GM19452 (cell line): ENCODE results near the gene PERCC1.
"Not testable (repeated sequence)": the region's sequence is repeated elsewhere in the genome, so short reads cannot be mapped to it uniquely, and the experiment has no call there.

Source experiments
- ATAC-seq: cut with Tn5 transposase; IDR thresholded peaks from one replicate; pipeline ENCODE4 v1.9.1; 2021; ENCODE audit not compliant: unreplicated experiment

PERCC1 gene

DNA sequence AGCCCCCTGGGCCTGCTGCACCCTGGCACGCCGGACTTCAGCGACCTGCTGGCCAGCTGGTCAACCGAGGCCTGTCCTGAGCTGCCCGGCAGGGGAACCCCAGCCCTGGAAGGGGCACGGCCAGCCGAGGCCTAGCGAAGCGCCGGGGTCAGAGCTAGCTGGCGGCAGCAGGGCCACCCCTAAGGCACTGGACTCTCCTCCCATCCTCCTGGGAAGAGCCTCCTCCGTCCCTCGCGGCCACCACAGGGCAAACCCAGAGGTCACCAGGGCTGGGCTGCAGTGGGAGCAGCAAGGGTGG lies 2.3 kb downstream of the PERCC1 start:
- no peak for ATAC-seq

DNA sequence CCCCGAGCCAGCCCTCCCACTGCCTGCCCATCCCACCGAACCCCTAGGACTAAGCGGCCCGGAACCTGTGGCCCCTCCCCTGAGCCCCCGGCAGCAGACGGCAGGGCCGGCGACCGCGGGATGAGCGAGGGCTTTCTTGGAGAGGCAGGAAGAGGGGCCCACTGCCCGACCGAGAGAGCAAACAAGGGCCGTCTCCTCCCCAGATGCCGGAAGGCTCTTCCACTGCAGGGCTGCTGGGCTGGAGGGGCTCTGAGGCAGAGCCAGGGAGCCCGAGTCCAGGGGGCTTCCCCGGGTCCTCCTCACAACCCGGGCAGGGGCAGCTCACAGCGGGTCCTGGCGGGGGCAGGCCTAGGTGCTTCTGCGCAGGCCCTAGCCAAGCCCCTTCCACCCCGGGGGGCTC lies 2.9 kb downstream of the PERCC1 start:
- no peak for ATAC-seq

DNA sequence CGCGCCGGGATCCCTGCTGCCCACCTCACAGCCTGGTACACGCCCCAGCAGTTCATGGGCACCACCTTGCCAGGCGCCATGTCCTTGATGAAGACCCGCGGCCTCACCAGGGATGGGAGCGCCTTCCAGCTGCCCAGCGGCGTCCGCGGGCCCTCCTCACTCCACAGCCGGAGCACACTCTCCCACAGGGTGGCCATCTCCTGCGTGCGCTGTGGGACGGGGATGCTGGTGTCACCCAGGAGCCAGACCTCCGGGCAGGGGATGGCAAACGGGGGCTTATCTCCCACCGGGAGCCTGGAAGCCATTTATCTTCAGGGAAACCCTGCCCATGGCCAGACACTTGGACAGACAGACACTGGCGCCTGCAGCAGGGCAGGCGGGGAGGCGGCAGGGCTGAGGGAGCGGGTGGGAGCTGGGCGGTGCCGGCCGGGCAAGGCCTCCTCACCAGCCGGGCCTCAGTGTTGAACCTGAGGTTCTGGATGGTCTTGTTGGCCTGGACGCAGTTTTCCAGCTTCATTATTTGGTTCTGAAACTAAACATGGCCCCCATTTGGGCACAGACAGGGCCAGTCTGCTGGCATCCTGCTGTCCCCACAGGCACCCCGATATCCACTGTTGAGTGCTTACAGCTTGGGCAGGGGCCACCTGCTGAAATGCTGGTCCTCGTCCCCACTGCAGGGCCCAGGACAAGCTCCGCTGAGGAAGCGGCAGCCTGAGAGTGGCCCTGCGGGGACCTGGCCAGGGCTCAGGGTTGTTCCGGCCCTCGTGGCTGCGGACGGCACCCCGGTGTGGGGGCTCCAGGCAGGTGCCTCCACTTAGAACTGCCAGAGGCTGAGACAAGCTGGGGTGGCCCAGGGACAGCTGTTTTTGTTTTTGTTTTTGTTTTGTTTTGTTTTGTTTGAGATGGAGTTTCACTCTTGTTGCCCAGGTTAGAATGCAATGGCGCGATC lies 4.0 kb downstream of the PERCC1 start:
- no peak for ATAC-seq

DNA sequence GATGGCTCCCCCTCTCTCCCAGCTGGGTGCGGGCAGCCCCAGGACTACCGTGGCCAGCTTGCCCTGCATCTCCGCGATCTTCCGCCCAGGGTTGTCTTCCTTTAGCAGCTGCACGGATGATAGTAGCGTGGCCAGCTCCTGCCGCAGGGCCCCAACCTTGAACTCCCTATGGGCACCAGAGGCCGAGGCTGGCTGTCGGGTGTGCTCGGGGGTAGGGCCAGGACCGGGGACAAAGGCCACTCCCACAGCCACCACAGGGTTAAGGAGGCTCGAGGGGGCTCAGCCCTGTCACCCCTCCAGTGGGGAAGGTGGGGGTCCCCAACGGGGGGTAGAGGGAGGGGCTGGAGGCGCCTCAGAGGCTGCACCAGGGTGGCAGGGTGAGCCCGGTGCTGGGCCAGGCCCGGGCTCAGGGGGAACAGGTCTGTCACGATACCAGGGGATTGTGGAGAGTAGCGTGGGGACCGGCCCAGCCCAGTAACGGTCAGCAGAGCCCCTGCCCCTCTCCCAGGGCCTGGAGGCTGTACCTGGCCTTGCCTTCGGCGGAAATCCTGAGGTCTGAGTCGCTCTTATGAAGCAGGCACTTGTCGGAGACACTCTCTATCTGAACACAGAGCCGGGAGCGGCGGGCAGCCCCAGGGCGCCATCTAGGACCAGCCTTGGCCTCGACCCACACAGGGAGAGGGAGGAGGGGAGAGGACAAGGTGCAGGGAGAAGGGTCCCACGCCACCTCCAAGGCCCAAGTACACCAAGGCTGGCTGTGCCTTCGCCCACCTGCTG lies 5.2 kb downstream of the PERCC1 start:
- ATAC-seq = no peak

DNA sequence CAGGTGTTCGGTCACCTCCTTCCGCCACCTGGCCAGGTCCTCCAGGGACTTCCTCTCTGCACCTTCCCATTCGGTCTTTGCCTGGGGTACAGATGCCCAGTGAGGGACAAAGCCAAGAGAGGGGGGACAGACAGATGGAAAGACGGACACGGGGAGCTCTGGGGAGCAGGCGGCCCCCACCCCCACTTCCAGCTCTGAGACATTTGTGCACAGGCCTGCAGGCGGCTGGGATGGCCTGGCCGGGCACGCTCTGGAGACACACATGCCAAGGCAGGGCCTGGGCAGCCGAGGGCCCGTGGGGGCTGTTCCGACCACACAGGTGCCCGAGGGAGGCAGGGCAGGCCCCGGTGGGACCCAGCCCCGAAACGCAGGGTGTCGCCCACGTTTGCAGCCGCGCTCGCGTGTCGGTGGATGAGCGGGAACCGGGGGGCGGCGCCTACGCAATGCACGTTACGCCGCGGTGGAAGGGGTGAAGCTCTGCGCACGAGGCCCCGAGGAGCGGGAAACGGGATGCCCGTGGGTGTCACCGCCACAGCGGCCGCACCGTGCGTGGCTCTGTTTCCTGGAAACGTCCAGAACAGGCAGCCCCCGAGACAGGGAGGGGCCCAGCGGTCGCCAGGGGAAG lies 6.0 kb downstream of the PERCC1 start:
- no peak for ATAC-seq

DNA sequence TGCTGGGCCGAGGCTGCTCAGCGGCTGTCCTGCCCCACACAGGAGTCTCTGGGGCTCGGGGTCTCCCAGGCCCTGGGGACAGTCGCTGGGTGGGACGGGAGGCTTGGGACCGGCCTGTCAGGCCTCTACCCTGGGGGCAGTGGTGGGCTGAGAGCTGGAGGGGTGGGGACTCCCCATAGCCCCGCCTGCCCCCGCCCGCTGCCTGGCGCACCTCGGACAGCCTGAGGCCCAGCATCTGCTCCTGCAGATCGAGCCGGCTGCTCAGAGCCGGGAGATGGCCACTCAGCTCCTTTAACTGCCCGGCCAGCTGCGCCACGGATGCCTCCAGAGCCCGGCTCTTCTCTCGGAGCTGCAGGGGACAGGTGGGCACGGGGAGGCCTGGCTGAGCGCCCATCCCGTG lies 6.7 kb downstream of the PERCC1 start:
- no peak for ATAC-seq

DNA sequence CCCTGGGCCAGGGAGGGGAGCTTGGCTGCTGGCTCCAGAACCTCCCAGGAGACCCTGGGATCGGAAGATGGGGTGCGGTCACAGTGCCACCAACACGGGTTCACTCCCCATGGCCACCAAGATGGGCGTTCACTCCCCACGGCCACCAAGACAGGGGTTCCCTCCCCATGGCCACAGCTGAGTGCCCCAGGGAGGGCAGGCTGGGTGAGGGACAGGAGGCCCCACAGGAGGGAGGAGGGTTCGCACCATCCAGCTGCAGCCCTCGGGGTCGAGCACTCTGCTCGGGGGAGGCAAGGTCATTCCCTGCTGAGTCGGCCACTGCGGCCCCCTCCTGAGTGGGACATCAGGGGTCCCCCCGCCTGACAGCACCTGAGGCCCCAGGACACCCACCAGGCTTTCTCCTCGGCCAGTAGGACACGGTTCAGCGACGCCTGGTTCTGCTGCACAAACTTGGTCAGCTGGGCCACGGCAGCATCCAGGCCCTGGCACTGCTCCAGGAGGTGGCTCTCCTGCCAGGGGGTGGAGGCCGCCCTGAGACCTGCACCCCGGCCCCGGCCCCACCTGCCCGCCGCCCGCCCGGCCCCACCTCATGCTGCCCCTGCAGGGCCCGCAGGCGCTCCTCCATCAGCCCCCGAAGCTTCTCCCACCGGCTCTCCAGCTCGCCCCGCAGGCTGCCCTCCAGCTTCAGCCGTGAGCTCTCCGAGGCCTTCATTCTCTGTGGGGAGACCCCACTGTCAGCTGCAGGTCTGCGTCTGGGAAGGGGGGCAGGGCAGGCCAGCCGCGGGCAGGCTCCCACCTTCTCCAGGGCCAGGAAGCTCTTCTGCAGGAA lies 7.6 kb downstream of the PERCC1 start:
- ATAC-seq = no peak

DNA sequence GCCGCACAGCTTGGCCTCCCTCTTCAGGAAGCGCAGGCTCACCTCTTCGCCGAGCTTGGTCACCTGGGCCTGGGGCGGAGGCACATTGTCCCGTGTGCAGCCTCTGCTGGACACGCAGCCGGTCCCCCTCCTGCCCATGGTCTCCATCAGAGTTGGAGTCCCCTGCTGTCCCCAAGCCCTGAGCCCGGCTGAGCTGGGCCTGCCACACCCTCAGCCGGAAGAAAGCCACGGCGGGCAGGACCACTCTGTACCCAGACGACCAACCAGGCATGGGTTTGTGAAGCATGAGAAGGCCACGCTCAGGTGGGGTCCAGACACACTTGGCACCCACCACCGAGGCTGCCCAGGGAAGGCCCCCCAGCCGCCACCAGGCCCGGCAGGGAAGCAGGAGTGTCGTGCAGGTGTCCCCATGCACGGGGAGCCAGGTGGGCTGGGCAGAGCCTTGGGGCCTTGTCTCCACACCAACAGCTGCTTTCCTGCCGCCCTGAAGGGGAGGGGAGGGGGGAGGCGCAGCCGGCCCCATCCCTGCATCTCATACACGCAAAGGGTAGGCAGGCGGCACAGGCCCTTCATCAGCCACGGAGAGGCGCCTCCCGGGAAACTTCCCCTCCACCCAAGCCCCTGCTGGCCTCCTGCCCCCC lies 8.3 kb downstream of the PERCC1 start:
- no peak for ATAC-seq

DNA sequence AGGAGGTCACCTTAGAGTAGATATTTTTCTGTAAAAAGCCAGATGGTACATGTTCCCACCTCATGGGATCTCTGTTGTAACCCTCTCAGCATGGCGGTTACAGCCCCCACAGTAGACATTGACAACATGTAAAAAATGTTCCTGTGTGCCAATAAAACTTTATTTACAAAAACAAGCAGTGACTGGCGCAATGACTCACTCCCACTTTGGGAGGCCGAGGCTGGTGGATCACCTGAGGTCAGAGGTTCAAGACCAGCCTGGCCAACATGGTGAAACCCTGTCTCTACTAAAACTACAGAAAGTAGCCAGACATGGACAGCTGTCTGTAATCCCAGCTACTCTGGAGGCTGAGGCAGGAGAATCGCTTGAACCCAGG lies 8.8 kb downstream of the PERCC1 start:
- not testable (repeated sequence) for ATAC-seq

DNA sequence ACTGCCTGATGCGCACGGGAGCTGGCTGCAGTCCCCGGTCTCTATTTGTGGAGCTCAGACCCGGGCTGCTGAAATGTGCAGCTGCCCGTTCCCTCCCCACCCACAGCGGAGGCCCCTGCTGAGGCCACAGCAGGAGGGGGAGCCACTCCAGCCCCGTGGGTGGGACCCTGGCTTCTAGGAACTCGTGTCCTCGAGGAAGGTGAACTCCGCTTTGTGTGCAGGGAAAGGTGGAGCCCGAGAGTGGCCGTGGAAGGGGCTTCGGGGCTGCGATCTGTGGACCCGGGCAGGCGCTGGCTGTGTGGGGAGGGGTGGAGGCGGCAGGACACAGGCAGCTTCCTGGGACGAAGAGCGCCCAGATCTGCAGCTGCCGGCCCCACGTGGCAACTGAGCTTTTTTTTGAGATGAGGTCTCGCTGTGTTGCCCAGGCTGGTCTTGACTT lies 10.5 kb downstream of the PERCC1 start:
- ATAC-seq = no peak

DNA sequence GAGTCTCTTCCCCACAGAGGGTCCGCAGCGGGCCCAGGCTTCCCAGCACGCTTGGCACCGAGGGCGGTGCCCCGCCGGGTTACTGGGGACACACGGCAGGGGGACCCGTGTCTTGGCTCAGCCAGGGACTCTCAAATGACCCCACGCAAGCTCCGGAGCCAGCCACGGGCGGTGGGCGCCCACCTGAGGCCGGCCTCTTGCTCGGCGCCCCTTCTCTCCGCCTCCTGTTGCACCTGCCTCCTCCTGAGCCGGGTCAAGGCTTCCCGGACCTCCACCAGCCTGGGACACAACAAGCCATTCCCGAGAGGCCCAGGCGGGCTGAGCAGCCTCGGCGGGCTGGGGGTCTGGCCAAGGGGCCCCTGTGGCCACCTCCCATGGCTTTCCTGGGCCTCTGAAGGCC lies 11.8 kb downstream of the PERCC1 start:
- ATAC-seq = no peak

DNA sequence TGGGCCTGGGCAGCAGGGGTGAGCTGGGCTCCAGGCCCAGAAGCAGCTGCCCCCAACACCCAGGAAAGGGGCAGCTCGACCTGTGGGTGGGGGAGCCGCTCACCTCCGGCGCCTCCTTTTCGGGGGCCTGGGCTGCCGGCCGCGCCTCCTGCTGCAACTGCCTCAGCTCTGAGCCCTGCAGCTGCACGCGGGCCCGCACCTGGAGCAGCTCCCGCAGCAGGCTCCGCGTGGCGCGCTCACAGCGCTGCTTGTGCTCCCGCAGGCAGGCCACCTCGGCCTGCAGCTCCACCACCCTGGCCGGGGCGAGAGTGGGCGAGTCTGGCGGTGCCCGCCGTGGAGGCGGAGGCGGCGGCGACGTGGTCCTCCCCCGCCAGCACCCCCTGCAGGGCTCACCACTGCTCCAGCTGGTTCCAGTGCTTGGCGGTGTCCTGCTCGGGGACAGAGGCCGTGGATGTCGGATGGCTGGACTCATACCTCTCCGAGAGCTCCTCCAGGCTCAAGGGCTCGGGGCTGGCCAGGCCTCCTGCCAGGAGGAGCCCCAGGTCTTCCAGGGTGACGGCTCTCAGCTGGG lies 12.6 kb downstream of the PERCC1 start:
- no peak for ATAC-seq

DNA sequence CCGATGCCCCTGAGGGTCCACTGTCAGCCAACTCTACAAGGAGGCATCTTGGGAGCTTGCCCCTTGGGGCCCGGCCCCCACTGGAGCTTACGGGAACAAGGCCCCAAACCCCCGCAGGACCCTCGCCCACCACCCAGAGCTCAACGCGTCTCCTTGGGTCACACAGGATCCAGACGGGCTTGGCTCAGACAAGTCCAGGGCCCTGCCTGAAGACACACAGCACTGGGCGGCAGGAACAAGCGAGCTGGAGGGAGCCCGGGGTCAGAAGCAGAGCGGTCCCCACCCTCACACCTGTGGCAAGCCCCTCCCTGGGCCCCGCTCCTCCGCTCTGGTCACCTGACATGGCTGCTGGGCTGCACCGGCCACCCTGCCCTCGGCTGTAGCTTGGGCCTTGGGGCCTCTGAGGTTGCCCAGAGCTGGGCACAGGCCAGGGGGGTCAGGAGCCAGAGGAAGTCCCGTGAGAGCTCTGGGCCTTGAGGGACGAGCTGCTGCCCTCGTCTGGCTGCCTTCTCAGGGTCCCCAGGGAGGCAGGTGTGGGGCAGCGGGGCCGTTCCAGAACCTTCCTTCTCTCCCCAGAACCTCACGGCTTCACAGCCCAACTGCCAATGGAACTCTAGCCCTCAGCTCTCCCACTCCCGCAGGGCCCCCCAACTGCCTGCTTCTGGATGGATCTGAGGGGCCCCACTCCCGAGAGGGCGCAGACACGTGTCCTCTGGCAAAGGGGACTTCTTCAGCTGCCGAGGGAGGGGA lies 13.3 kb downstream of the PERCC1 start, which contains the start of gene CCDC154:
TSS of gene CCDC154 (minus strand) at position 577 of the 750 bp plus-strand sequence. CDS start at position 343, 234 bp downstream.
- ATAC-seq = no peak

DNA sequence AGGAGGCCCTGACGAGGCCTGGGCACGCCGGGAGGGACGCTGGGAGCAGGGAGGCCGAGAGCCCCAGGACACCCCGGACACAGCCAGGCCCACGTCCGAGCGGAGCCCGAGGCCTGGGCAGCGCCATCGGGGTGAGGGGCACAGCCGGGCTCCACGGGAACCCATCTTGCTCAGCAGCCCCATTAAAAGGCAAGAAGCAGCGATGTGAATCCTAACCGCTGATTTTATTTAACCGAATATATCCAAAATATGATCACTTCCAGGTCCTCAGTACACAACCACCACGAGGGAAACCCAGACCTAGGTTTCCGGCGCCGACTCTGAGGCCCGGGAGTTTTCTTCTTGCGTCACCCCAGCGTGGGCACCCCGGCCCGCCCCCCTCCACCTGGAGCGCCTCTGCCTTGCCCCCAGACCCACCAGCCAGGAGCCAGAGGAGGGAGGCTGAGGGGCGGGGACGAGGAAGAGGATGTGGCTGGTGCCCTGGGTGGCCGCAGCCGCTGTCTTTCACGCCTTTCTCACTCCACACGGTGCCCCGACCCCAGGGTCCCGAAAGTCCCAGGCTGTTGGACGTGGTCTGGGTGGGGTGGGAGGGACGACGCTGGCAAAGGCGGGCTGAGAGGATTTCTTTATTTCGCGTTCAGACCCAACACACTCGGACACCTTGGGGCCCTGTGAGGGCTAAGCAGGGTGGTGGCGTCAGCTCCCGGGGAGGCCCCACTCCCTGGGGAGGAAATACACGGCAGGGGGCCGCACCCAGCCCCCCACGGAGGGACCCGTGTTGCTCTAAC lies 14.0 kb downstream of the PERCC1 start:
- no peak for ATAC-seq

DNA sequence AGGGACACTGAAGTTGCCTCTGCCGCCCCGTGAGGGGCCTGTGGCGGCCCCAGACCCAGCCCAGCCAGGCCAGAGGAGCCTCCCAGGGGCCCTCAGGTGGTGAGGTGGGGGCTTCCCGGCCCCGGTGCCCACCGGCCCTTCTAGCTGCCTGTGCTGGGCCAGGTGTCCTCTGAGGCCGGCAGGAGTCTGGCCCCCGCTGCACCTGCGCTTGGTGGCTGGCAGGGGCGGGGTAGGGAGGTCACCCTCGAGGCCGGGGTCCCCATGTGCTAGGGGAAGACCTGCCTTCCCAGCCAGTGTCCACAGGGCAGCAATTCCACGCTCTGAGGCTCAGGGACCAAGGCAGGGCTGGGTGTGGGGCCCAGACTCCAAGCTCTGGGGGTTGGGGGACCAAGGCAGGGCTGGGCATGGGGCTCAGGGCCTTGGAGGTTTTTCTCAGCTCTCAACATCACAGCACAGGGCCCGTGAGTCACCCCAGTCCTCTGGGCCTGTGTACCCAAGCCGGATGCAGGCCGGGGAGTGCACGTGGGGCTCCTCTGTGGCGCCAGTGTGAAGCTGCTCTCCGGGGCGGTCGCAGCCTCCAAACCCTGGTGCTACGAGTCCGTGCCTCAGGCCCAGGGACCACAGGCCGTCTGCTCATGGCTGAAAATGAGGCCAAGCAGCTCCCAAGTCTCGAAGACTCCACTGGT lies 14.8 kb downstream of the PERCC1 start:
- ATAC-seq = no peak

DNA sequence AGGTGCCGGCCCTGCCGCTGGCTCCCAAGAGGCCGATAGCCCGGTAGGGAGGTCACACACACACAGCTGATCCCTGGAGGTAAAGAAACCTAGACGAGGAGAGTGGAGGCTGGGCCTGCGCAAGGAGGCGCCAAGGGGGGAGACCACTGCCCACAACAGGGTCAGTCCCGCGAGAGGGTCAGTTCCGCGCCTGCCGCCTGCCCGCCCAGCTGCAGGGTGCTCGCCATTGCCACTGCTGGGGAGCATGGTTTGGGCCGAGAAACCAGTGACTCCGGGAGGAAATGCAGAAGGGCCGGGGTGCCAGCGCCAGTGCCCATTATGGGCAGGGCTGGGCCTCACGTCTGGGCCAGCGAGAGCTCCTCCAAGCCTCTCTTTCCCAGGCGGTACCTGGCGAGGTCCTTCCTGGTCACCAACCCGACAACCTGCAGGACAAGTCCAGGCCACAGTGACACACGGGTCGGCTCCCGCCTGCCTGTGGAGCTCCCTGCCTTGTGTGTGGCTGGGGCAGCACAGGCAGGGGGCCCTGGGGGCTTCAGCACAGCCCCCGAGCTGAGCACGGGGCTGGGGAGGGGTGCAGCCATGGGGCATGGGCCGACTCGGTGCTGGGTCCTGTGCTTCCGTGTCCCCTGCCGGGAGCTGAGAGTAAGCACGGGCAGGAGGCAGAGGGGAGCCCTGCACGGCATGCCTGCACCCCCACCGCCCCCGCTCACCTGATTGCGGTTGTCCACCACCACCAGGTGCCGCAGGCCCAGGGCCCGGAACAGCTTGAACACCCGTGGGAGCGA lies 15.6 kb downstream of the PERCC1 start:
- no peak for ATAC-seq

DNA sequence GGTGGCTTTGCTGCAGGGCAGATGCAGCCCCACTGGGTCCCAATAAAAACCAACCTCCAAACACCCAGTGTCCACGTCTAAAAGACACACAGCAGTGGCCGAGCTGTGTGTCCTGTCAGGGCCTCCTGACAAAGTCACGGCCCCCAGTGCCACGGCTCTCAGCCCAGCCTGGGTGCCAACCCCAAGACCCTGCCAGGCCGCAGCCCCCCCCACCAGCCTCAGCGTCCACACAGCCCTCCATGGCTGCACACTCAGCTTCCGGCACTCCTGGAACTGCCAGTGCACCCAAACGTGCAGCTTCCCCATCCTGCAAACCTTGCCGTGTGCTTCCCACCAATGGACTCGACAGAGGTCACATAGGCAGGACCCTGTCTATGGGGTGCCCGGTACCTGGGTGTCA lies 17.1 kb downstream of the PERCC1 start:
- no peak for ATAC-seq
